RWPE2 (cell line): ENCODE data around the gene HCRTR2.

Experiments used
- ATAC-seq: fragments of 200-7000 bp; cut with Tn5 transposase; 3 replicates; pipeline ENCODE4 v1.9.1; 2021; ENCODE audit warnings: low read depth
- DNase-seq: peaks from one replicate; pipeline ENCODE4 v3.0.0-alpha.2; 2020; ENCODE audit warnings: low spot score
- H3K27ac ChIP-seq: fragments of 450-650 bp; 2 replicates; pipeline ENCODE4 v1.5.1; 2017; ENCODE audit warnings: mild to moderate bottlenecking; ENCODE audit not compliant: poor library complexity, severe bottlenecking
- H3K27me3 ChIP-seq: fragments of 250-450 bp; sonication (Bioruptor Pico); 2 replicates; pipeline ENCODE4 v1.5.1; 2021; ENCODE audit warnings: mild to moderate bottlenecking, moderate library complexity; ENCODE audit not compliant: insufficient read depth, poor library complexity, severe bottlenecking
- H3K36me3 ChIP-seq: fragments of 250-450 bp; sonication (Bioruptor Pico); 2 replicates; pipeline ENCODE4 v1.5.1; 2020; ENCODE audit warnings: low read depth, mild to moderate bottlenecking, moderate library complexity
- H3K4me1 ChIP-seq: fragments of 250-450 bp; sonication (Bioruptor Pico); 2 replicates; pipeline ENCODE4 v1.5.1; 2021; ENCODE audit warnings: mild to moderate bottlenecking, moderate library complexity; ENCODE audit not compliant: insufficient read depth, poor library complexity, severe bottlenecking
- H3K4me3 ChIP-seq: fragments of 250-450 bp; sonication (Bioruptor Pico); 2 replicates; pipeline ENCODE4 v1.5.1; 2021; ENCODE audit warnings: mild to moderate bottlenecking, moderate library complexity; ENCODE audit not compliant: severe bottlenecking
- H3K9me3 ChIP-seq: fragments of 250-450 bp; sonication (Bioruptor Pico); 2 replicates; pipeline ENCODE4 v1.5.1; 2021; ENCODE audit warnings: mild to moderate bottlenecking, moderate library complexity; ENCODE audit not compliant: severe bottlenecking
- TF ChIP-seq, protein P1 (sequence below): fragments of 450-650 bp; IDR thresholded peaks from one replicate; pipeline ENCODE4 v1.5.1; 2017; ENCODE audit warnings: mild to moderate bottlenecking, moderate library complexity; ENCODE audit not compliant: poor library complexity, severe bottlenecking

The HCRTR2 gene

DNA sequence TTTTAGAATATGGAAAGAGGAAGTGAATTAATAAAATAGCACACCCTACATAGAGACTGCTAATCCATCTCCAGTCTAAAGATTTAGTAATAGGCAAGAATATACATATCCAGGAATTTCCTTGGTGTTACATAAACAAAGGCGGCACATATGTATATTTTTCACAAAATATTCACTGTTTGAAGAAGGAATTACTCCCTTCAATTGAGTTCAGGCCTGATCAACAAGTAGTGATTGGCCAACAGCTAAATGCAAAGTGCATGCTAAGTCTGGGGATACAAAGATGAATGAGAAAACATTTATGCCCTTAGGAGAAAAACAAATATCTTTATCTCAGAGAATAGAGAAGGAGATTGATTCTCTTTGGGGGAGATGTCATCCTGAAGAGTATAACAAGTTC, 6.5 kb upstream of the HCRTR2 start:
- Histone ChIP-seq H3K27me3 (peaks cover under 1% of the 10 kb centered on the region), H3K9me3 (no peaks in the 10 kb centered on the region), H3K4me3 (no peak overlapping the region), H3K4me1 (no peaks in the 10 kb centered on the region), H3K27ac (no peak overlapping the region), H3K36me3 (no peaks in the 10 kb centered on the region)
- DNase-seq, result no peak
- TF ChIP-seq, protein P1, sequence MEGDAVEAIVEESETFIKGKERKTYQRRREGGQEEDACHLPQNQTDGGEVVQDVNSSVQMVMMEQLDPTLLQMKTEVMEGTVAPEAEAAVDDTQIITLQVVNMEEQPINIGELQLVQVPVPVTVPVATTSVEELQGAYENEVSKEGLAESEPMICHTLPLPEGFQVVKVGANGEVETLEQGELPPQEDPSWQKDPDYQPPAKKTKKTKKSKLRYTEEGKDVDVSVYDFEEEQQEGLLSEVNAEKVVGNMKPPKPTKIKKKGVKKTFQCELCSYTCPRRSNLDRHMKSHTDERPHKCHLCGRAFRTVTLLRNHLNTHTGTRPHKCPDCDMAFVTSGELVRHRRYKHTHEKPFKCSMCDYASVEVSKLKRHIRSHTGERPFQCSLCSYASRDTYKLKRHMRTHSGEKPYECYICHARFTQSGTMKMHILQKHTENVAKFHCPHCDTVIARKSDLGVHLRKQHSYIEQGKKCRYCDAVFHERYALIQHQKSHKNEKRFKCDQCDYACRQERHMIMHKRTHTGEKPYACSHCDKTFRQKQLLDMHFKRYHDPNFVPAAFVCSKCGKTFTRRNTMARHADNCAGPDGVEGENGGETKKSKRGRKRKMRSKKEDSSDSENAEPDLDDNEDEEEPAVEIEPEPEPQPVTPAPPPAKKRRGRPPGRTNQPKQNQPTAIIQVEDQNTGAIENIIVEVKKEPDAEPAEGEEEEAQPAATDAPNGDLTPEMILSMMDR, result no peak
- ATAC-seq, result no peak

DNA sequence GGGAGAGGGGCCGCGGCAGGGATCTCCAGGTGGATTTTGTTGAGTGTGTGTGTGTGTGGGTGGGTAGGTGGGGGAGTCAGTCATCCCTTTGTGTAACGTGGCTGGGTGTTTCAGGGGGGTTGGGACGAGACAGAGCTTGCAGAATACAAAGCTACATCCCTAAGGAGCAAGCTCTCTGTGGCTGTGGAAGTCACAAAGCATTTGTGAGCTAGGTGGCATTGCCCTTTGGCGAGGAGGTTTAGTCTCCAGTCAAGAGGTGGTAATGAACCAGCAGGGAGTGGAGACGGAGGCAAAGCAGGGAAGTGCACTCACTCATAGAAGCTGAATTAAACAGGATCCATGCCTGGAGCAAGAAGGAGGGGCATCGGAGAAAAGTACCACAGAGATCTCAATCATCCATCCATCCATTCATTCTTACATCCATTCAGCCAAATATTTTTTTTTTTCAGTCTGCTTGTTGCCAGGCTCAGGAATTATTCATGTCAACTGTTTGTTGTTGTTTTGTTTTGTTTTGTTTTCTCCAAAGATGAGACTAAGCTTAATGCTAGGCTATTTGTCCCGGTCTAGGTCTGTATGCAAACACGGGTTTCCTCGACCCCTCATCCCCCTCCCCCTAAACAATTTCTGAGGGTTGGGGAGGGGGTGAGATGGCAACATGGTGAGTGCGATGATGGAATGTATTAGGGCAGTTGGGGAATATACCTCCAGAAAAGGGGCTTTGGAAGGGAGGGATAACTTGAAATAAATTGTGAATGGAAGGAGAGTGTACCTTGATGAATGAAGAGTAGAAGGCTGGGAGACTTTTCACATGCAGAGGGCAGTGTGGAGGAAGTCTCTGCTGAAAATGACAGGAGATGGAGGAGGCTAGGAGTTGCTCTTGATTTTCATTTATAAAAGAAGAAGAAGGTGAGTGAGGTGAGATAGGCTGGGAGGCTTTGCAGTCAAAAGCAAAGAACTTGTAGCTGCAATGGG, 1.0 kb downstream of the HCRTR2 start:
- H3K27me3 ChIP-seq, result peaks cover 43% of the 10 kb centered on the region
- DNase-seq (no peak), ATAC-seq (no peak)
- H3K4me3 ChIP-seq, result no peak overlapping the region
- no peaks in the 10 kb centered on the region for H3K36me3 ChIP-seq
- no peaks in the 10 kb centered on the region for H3K9me3 ChIP-seq
- H3K27ac ChIP-seq, result no peak overlapping the region
- no peaks in the 10 kb centered on the region for H3K4me1 ChIP-seq
- TF ChIP-seq, protein P1, result no peak

DNA sequence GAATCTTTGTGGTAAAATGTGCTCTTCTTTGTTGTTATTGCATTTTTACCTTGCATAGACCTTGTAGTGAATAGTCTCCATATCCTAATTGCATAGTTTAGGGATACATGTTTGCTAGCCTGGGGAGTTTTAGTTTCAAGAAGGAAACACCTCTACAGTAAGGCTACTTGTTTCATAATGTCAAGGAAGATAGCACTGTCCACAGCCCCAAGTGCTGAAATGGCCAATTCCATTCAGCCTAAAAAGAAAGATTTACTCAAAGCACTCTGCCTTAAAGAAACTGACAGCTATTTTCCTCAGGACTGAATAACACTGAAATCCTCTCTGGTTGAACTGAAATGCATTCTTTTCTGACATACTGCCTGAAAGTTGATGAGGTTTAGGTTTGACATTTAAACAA, 2.6 kb downstream of the HCRTR2 start:
- no peaks in the 10 kb centered on the region for H3K36me3 ChIP-seq
- TF ChIP-seq, protein P1, result no peak
- ATAC-seq, result no peak
- no peaks in the 10 kb centered on the region for H3K9me3 ChIP-seq
- H3K27me3 ChIP-seq, result peaks cover 43% of the 10 kb centered on the region
- no peak overlapping the region for H3K27ac ChIP-seq
- H3K4me3 ChIP-seq, result no peak overlapping the region
- no peak for DNase-seq
- no peaks in the 10 kb centered on the region for H3K4me1 ChIP-seq

DNA sequence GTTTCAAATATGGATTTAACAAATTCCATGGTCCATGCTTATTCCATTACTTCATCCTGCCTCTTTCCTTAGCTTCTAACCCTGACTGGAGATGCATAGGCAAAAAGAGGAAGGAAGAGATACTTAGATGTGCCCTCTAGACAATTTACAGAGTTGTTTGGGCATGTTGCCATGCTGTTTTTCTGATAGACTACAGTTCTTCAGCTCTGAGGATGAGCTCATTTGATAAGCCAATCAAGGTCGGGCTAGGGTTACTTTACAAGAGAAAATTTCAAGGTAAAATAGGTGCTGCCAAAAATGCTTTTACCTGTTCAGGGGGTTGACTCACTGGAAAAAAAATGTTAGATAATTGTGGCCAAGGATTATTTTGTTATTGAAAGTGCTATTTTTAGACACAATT, 5.9 kb downstream of the HCRTR2 start:
- no peaks in the 10 kb centered on the region for H3K36me3 ChIP-seq
- no peak overlapping the region for H3K27ac ChIP-seq
- no peak for ATAC-seq
- H3K4me1 ChIP-seq, result no peaks in the 10 kb centered on the region
- H3K9me3 ChIP-seq, result no peaks in the 10 kb centered on the region
- H3K4me3 ChIP-seq, result no peak overlapping the region
- TF ChIP-seq, protein P1, result no peak
- H3K27me3 ChIP-seq, result peaks cover 19% of the 10 kb centered on the region
- DNase-seq, result no peak
